B cell (primary cell): ENCODE measurements around the gene SFXN5. TPM values are rescaled to one million over a fixed set of nuclear protein-coding genes. Genes with fewer than 3 reads are reported as not detected.

Experiments
- ATAC-seq: fragments of 200-7000 bp; cut with Tn5 transposase; one replicate; pipeline ENCODE4 v1.10.0; 2021; ENCODE audit warnings: low read depth, mild to moderate bottlenecking, moderate number of reproducible peaks, moderate library complexity
- CTCF ChIA-PET: fragments of 350-600 bp; sonication (Branson Sonifier 250); formaldehyde crosslinking; loops from one replicate; lab custom pipeline; 2021; ENCODE audit warnings: antibody characterized with exemption, inconsistent platforms; lab: Charles Lee
- POLR2A ChIA-PET: fragments of 350-600 bp; sonication (Branson Sonifier 250); formaldehyde crosslinking; loops from one replicate; lab custom pipeline; 2021; ENCODE audit warnings: antibody characterized with exemption; lab: Charles Lee
- DNase-seq: peaks from one replicate; pipeline ENCODE4 v3.0.0; 2013
- H2AFZ ChIP-seq: 2 replicates; pipeline ENCODE4 v1.6.1; 2012; ENCODE audit warnings: mild to moderate bottlenecking, low read depth, low read length; ENCODE audit not compliant: insufficient read depth, poor library complexity, severe bottlenecking
- H3K27ac ChIP-seq, 2 donors: 1 replicate in 1 of 2; 2 replicates in 1 of 2; pipeline ENCODE4 v1.5.1; 2012 to 2013; ENCODE audit warnings: low read length in 2 of 2, mild to moderate bottlenecking in 2 of 2, moderate library complexity in 1 of 2
- H3K27me3 ChIP-seq, 4 experiments: fragments of 200-600 bp in 1 of 4; sonication (generic) in 1 of 4; replicated peaks in 1 of 4; 1 replicate in 2 of 4; 2 replicates in 2 of 4; pipeline versions ENCODE4 v1.6.1 to v1.7.0; 2013 to 2016; ENCODE audit warnings: low read length in 3 of 4, mild to moderate bottlenecking in 2 of 4, mixed read lengths in 1 of 4, moderate library complexity in 1 of 4; ENCODE audit not compliant: insufficient read depth in 4 of 4, control insufficient read depth in 3 of 4; ENCODE audit errors: control extremely low read depth in 1 of 4
- H3K36me3 ChIP-seq, 2 experiments: replicated peaks in 1 of 2; 1 replicate in 1 of 2; 2 replicates in 1 of 2; pipeline versions ENCODE4 v1.6.1 to v1.7.1; 2013; ENCODE audit warnings: low read length in 1 of 2; ENCODE audit not compliant: insufficient read depth in 2 of 2, control insufficient read depth in 1 of 2; ENCODE audit errors: control extremely low read depth in 1 of 2, extremely low read depth in 1 of 2
- H3K4me1 ChIP-seq, 2 donors: fragments of 200-600 bp in 1 of 2; sonication (generic) in 1 of 2; 1 replicate in 1 of 2; 2 replicates in 1 of 2; pipeline versions ENCODE4 v1.5.1 to v1.6.1; 2013 to 2017; ENCODE audit warnings: low read length in 2 of 2; ENCODE audit not compliant: control insufficient read depth in 2 of 2, insufficient read depth in 2 of 2
- H3K4me2 ChIP-seq: replicated peaks from 2 replicates; pipeline ENCODE3; 2012; ENCODE audit warnings: mild to moderate bottlenecking, low read depth, low read length; ENCODE audit not compliant: poor library complexity, severe bottlenecking
- H3K4me3 ChIP-seq, 5 experiments: fragments of 200-600 bp in 1 of 5; sonication (generic) in 1 of 5; 1 replicate in 3 of 5; 2 replicates in 2 of 5; pipeline versions ENCODE4 v1.5.1 to v1.7.0; 2011 to 2016; ENCODE audit warnings: low read length in 4 of 5, mild to moderate bottlenecking in 4 of 5, low read depth in 2 of 5, control low read depth in 1 of 5, moderate library complexity in 1 of 5; ENCODE audit not compliant: insufficient read depth in 1 of 5; ENCODE audit errors: control extremely low read depth in 1 of 5, extremely low read depth in 1 of 5
- H3K79me2 ChIP-seq: fragments of 200-600 bp; sonication (generic); one replicate; pipeline ENCODE4 v1.6.0; 2016; ENCODE audit warnings: low read length; ENCODE audit not compliant: control insufficient read depth, insufficient read depth
- H3K9ac ChIP-seq: fragments of 200-600 bp; sonication (generic); 2 replicates; pipeline ENCODE4 v1.6.1; 2017; ENCODE audit warnings: mild to moderate bottlenecking, low read length, moderate library complexity
- H3K9me3 ChIP-seq, 3 donors: one replicate each; pipeline versions ENCODE4 v1.6.1 to v1.7.1; 2013; ENCODE audit warnings: low read length in 2 of 3; ENCODE audit not compliant: control insufficient read depth in 2 of 3, insufficient read depth in 1 of 3; ENCODE audit errors: control extremely low read depth in 1 of 3
- H4K20me1 ChIP-seq: 2 replicates; pipeline ENCODE4 v1.6.0; 2012; ENCODE audit warnings: mild to moderate bottlenecking, low read length; ENCODE audit not compliant: insufficient read depth, control insufficient read depth, poor library complexity, severe bottlenecking
- H3K27ac Mint-ChIP-seq: one replicate; pipeline ENCODE4 v1.8.0; 2021; ENCODE audit warnings: mixed read lengths
- H3K27me3 Mint-ChIP-seq: one replicate; pipeline ENCODE4 v1.8.0; 2021; ENCODE audit warnings: mixed read lengths
- H3K4me1 Mint-ChIP-seq: one replicate; pipeline ENCODE4 v1.8.0; 2021; ENCODE audit warnings: mixed read lengths
- H3K4me3 Mint-ChIP-seq: one replicate; pipeline ENCODE4 v1.8.0; 2021; ENCODE audit warnings: mixed read lengths
- H3K9me3 Mint-ChIP-seq: one replicate; pipeline ENCODE4 v1.8.0; 2022; ENCODE audit warnings: mixed read lengths; ENCODE audit not compliant: insufficient read depth
- CTCF ChIP-seq: fragments of 200-600 bp; IDR thresholded peaks from one replicate; pipeline ENCODE4 v1.8.0; 2022; ENCODE audit warnings: antibody characterized with exemption, mild to moderate bottlenecking
- EZH2 ChIP-seq: IDR thresholded peaks from 2 replicates; pipeline ENCODE4 v1.6.1; 2012; ENCODE audit warnings: borderline replicate concordance, low read depth, mild to moderate bottlenecking, moderate library complexity, low read length; ENCODE audit not compliant: insufficient read depth, poor library complexity, severe bottlenecking
- WGBS: methylation state at CpG from one replicate; pipeline ENCODE4 v1.1.5; 2013; ENCODE audit warnings: missing lambda C conversion rate; ENCODE audit not compliant: insufficient coverage; 5-methylcytosine and 5-hydroxymethylcytosine counted together
- intact Hi-C: fragments of 100-400 bp; cut with micrococcal nuclease; formaldehyde crosslinking; loops from one replicate; pipeline ENCODE4 v1.10.0; 2022
- polyA plus RNA-seq: library from polyadenylated mRNA; depleted of rRNA; stranded (reverse); fragments of >200 nt; gene quantifications from 2 replicates; pipeline ENCODE4 v1.2.3, GENCODE V29; 2012
- total RNA-seq, 2 donors: library from RNA; stranded (reverse); fragments of 120-200 nt in 1 of 2; gene quantifications; 1 replicate in 1 of 2; 2 replicates in 1 of 2; pipeline versions ENCODE4 v1.2.3 to v1.2.4, GENCODE V29; 2013 to 2022

Gene SFXN5
- total and polyA plus RNA-seq, 2 donors (not counting 1 experiment from before 2014, with no cell fraction given), result 8.0 to 16.9 TPM

- intact Hi-C loops, result loop anchor here (1.0 to 5.0 kb wide), 5 partner anchors 65 to 1541 kb away; partner anchors contain the start of genes CCT7, EMX1, PRADC1 and SEMA4F
- DNase-seq (peak; percentile 41), ATAC-seq (no peak)
- H3K27me3 Mint-ChIP-seq, result peaks cover 3% of the 10 kb centered on the region
- Histone ChIP-seq H3K9ac (peak overlapping the region; percentile 90), H3K4me1 (peaks cover 17% of the 10 kb centered on the region in 2 donors), H3K4me3 (peak overlapping the region; percentile 3 to 77 (median 57)), H3K27ac (no peak overlapping the region), H3K36me3 (no peaks in the 10 kb centered on the region), H3K4me2 (peak overlapping the region; percentile 98), H3K27me3 (peaks cover 0 to 23% (median 8%) of the 10 kb centered on the region in 4 experiments), H2AFZ (peak overlapping the region; percentile 94), H3K9me3 (peaks cover 0 to 10% (median 0%) of the 10 kb centered on the region in 3 donors), H4K20me1 (no peaks in the 10 kb centered on the region), H3K79me2 (no peaks in the 10 kb centered on the region)
- peak overlapping the region; percentile 67 for H3K27ac Mint-ChIP-seq
- H3K4me3 Mint-ChIP-seq, result peak overlapping the region; percentile 83
- H3K4me1 Mint-ChIP-seq, result peaks cover 8% of the 10 kb centered on the region
- TF ChIP-seq EZH2 (no peak), CTCF (no peak)
- ChIA-PET CTCF (interaction anchor here (1.4 to 3.8 kb wide), 3 partner anchors 12 to 65 kb away, joined by 3 to 23 read pairs (median 4); no protein-coding TSS in a partner anchor), POLR2A (interaction anchor here (0.6 kb wide), 1 partner anchor 17 kb away, joined by 4 read pairs; no protein-coding TSS in a partner anchor)
- H3K9me3 Mint-ChIP-seq, result no peaks in the 10 kb centered on the region
- 22% methylated on average over 15 of the region's 16 CpGs for WGBS
Observed at GRCh38 chr2:73111073-73112025, 39.8 kb upstream of the SFXN5 start.
